ENCODE measurements around the gene NGF.

Gene NGF

GRCh38 chr1:115255154-115255553 is 82.9 kb downstream of the NGF start:
- Histone ChIP-seq H3K27me3 (ENCODE audit: insufficient read depth, low read length, poor library complexity, severe bottlenecking) (no peaks in the 10 kb centered on the region), H3F3A (ENCODE audit: low read depth) (no peaks in the 10 kb centered on the region), H3K9me2 (replicated peaks; ENCODE audit: low read depth, low read length) (no peaks in the 10 kb centered on the region), H3K4me3 (ENCODE audit: low read length, poor library complexity, severe bottlenecking) (no peak overlapping the region), H4K20me1 (ENCODE audit: insufficient read depth, low read length, poor library complexity, severe bottlenecking) (no peaks in the 10 kb centered on the region), H2AFZ (ENCODE audit: low read length) (no peak overlapping the region), H3K36me3 (ENCODE audit: insufficient read depth, low read length) (no peaks in the 10 kb centered on the region), H3K9me3 (ENCODE audit: insufficient read depth, low read depth, low read length) (peaks cover 16% of the 10 kb centered on the region; the same call in 1 of the 2 replicates), H3K9ac (ENCODE audit: low read depth, low read length, poor library complexity, severe bottlenecking) (no peak overlapping the region), H3K79me2 (ENCODE audit: insufficient read depth, low read length) (no peaks in the 10 kb centered on the region), H3K4me2 (ENCODE audit: low read depth, low read length, poor library complexity, severe bottlenecking) (no peak overlapping the region), H3K4me1 (ENCODE audit: insufficient read depth, low read length, poor library complexity, severe bottlenecking) (no peaks in the 10 kb centered on the region)
- no peak for TF ChIP-seq EZH2phosphoT487 (IDR thresholded peaks at IDR 0.05; ENCODE audit: borderline replicate concordance)
- TF ChIP-seq CTCF (conservative IDR thresholded peaks at IDR 0.05; ENCODE audit: low read length) = no peak

- no peak overlapping the region for H3K4me2 ChIP-seq (ENCODE audit: low read depth, low read length, poor library complexity, severe bottlenecking)
- H3K9me2 ChIP-seq (replicated peaks; ENCODE audit: low read depth, low read length) = 0 out of 2 replicates have a peak, but pooled peaks cover 2% of the 10 kb centered on the region
- no peaks in the 10 kb centered on the region for H3F3A ChIP-seq (ENCODE audit: low read depth)
- H3K27me3 ChIP-seq (ENCODE audit: insufficient read depth, low read length, poor library complexity, severe bottlenecking) = no peaks in the 10 kb centered on the region
- no peaks in the 10 kb centered on the region for H3K36me3 ChIP-seq (ENCODE audit: insufficient read depth, low read length)
- H2AFZ ChIP-seq (ENCODE audit: low read length) = no peak overlapping the region
- no peaks in the 10 kb centered on the region for H4K20me1 ChIP-seq (ENCODE audit: insufficient read depth, low read length, poor library complexity, severe bottlenecking)
- H3K79me2 ChIP-seq (ENCODE audit: insufficient read depth, low read length) = no peaks in the 10 kb centered on the region
- H3K4me3 ChIP-seq (ENCODE audit: low read length, poor library complexity, severe bottlenecking) = no peak overlapping the region
- no peaks in the 10 kb centered on the region for H3K4me1 ChIP-seq (ENCODE audit: insufficient read depth, low read length, poor library complexity, severe bottlenecking)
- H3K9ac ChIP-seq (ENCODE audit: low read depth, low read length, poor library complexity, severe bottlenecking) = no peak overlapping the region
- 0 out of 2 replicates have a peak, but pooled peaks cover 4% of the 10 kb centered on the region for H3K9me3 ChIP-seq (ENCODE audit: insufficient read depth, low read depth, low read length)
- TF ChIP-seq CTCF (conservative IDR thresholded peaks at IDR 0.05; ENCODE audit: low read length) (no peak), EZH2phosphoT487 (IDR thresholded peaks at IDR 0.05; ENCODE audit: borderline replicate concordance) (no peak)
These were observed 85.5 kb downstream of the NGF start for GRCh38 chr1:115252585-115252984.

GRCh38 chr1:115251856-115252255 is 86.2 kb downstream of the NGF start:
- Histone ChIP-seq H3K27me3 (ENCODE audit: insufficient read depth, low read length, poor library complexity, severe bottlenecking) (no peaks in the 10 kb centered on the region), H2AFZ (ENCODE audit: low read length) (no peak overlapping the region), H3K4me3 (ENCODE audit: low read length, poor library complexity, severe bottlenecking) (no peak overlapping the region), H4K20me1 (ENCODE audit: insufficient read depth, low read length, poor library complexity, severe bottlenecking) (no peaks in the 10 kb centered on the region), H3K4me1 (ENCODE audit: insufficient read depth, low read length, poor library complexity, severe bottlenecking) (no peaks in the 10 kb centered on the region), H3K9me2 (replicated peaks; ENCODE audit: low read depth, low read length) (0 out of 2 replicates have a peak, but pooled peaks cover 4% of the 10 kb centered on the region), H3K79me2 (ENCODE audit: insufficient read depth, low read length) (no peaks in the 10 kb centered on the region), H3K9ac (ENCODE audit: low read depth, low read length, poor library complexity, severe bottlenecking) (no peak overlapping the region), H3F3A (ENCODE audit: low read depth) (no peaks in the 10 kb centered on the region), H3K36me3 (ENCODE audit: insufficient read depth, low read length) (no peaks in the 10 kb centered on the region), H3K4me2 (ENCODE audit: low read depth, low read length, poor library complexity, severe bottlenecking) (no peak overlapping the region), H3K9me3 (ENCODE audit: insufficient read depth, low read depth, low read length) (no peaks in the 10 kb centered on the region)
- no peak for TF ChIP-seq CTCF (conservative IDR thresholded peaks at IDR 0.05; ENCODE audit: low read length)
- TF ChIP-seq EZH2phosphoT487 (IDR thresholded peaks at IDR 0.05; ENCODE audit: borderline replicate concordance) = no peak
